ENCODE measurements around the gene MAP7.

Gene MAP7

GRCh38 chr6:136514591-136514990 lies 35.6 kb downstream of the MAP7 start:
- H3K4me1 ChIP-seq (ENCODE audit: low read length), result no peaks in the 10 kb centered on the region
- DNase-seq, result no peak
- no peak overlapping the region for H3K27ac ChIP-seq (ENCODE audit: low read length)
- H3K36me3 ChIP-seq (replicated peaks; ENCODE audit: insufficient read depth, low read length), result no peaks in the 10 kb centered on the region
- no peaks in the 10 kb centered on the region for H3K9me2 ChIP-seq (replicated peaks; ENCODE audit: insufficient read depth, low read length)
- H3F3A ChIP-seq (ENCODE audit: insufficient read depth, low read length), result no peaks in the 10 kb centered on the region
- H3K9me3 ChIP-seq (replicated peaks; ENCODE audit: insufficient read depth, low read length), result no peaks in the 10 kb centered on the region
- H2AFZ ChIP-seq (ENCODE audit: low read length), result no peak overlapping the region
- H4K20me1 ChIP-seq (ENCODE audit: insufficient read depth, low read length), result no peaks in the 10 kb centered on the region
- no peak overlapping the region for H3K4me2 ChIP-seq (ENCODE audit: low read depth, low read length)
- TF ChIP-seq EZH2 (optimal IDR thresholded peaks at IDR 0.05; ENCODE audit: low read depth, low read length), result no peak
- no peak for TF ChIP-seq EZH2phosphoT487 (IDR thresholded peaks at IDR 0.05; ENCODE audit: low read length)
- TF ChIP-seq CTCF (IDR thresholded peaks at IDR 0.05; ENCODE audit: low read length), result no peak
- H3K27me3 ChIP-seq (replicated peaks; ENCODE audit: insufficient read depth, low read length), result no peaks in the 10 kb centered on the region
- no peak overlapping the region for H3K4me3 ChIP-seq (ENCODE audit: low read length)
- H3K79me2 ChIP-seq (ENCODE audit: low read length), result no peaks in the 10 kb centered on the region
- H3K9ac ChIP-seq (ENCODE audit: low read length), result no peak overlapping the region

- Histone ChIP-seq H3K9me3 (replicated peaks; ENCODE audit: insufficient read depth, low read length) (no peaks in the 10 kb centered on the region), H3K4me3 (ENCODE audit: low read length) (no peak overlapping the region), H3K27ac (ENCODE audit: low read length) (no peak overlapping the region), H3K79me2 (ENCODE audit: low read length) (no peaks in the 10 kb centered on the region), H3K27me3 (replicated peaks; ENCODE audit: insufficient read depth, low read length) (no peaks in the 10 kb centered on the region), H3K4me1 (ENCODE audit: low read length) (no peaks in the 10 kb centered on the region), H3F3A (ENCODE audit: insufficient read depth, low read length) (no peaks in the 10 kb centered on the region), H3K9me2 (replicated peaks; ENCODE audit: insufficient read depth, low read length) (no peaks in the 10 kb centered on the region), H3K9ac (ENCODE audit: low read length) (no peak overlapping the region), H4K20me1 (ENCODE audit: insufficient read depth, low read length) (no peaks in the 10 kb centered on the region), H3K4me2 (ENCODE audit: low read depth, low read length) (no peak overlapping the region), H3K36me3 (replicated peaks; ENCODE audit: insufficient read depth, low read length) (no peaks in the 10 kb centered on the region), H2AFZ (ENCODE audit: low read length) (no peak overlapping the region)
- TF ChIP-seq CTCF (IDR thresholded peaks at IDR 0.05; ENCODE audit: low read length), result no peak
- TF ChIP-seq EZH2phosphoT487 (IDR thresholded peaks at IDR 0.05; ENCODE audit: low read length), result no peak
- DNase-seq, result no peak
Measured at GRCh38 chr6:136511926-136512325, 38.3 kb downstream of the MAP7 start.

GRCh38 chr6:136511397-136511796 lies 38.8 kb downstream of the MAP7 start:
- Histone ChIP-seq H4K20me1 (ENCODE audit: insufficient read depth, low read length) (no peaks in the 10 kb centered on the region), H3K9me3 (replicated peaks; ENCODE audit: insufficient read depth, low read length) (no peaks in the 10 kb centered on the region), H3K9ac (ENCODE audit: low read length) (no peak overlapping the region), H3K79me2 (ENCODE audit: low read length) (no peaks in the 10 kb centered on the region), H3K4me3 (ENCODE audit: low read length) (no peak overlapping the region), H2AFZ (ENCODE audit: low read length) (no peak overlapping the region), H3K9me2 (replicated peaks; ENCODE audit: insufficient read depth, low read length) (no peaks in the 10 kb centered on the region), H3F3A (ENCODE audit: insufficient read depth, low read length) (no peaks in the 10 kb centered on the region), H3K4me1 (ENCODE audit: low read length) (no peaks in the 10 kb centered on the region), H3K27ac (ENCODE audit: low read length) (no peak overlapping the region), H3K27me3 (replicated peaks; ENCODE audit: insufficient read depth, low read length) (no peaks in the 10 kb centered on the region), H3K36me3 (replicated peaks; ENCODE audit: insufficient read depth, low read length) (no peaks in the 10 kb centered on the region), H3K4me2 (ENCODE audit: low read depth, low read length) (no peak overlapping the region)
- DNase-seq, result no peak
- TF ChIP-seq CTCF (IDR thresholded peaks at IDR 0.05; ENCODE audit: low read length), result no peak
- TF ChIP-seq EZH2 (optimal IDR thresholded peaks at IDR 0.05; ENCODE audit: low read depth, low read length), result no peak
- no peak for TF ChIP-seq EZH2phosphoT487 (IDR thresholded peaks at IDR 0.05; ENCODE audit: low read length)

Measured in MM.1S (cell line).